Stomach (tissue), 9 donors: ENCODE data around the gene BANF2. TPM values are rescaled to one million over a fixed set of nuclear protein-coding genes. Genes with fewer than 3 reads are reported as not detected.

Experiments
- DNase-seq, 2 donors: peaks; one replicate each; pipeline versions ENCODE4 v3.0.0 to v3.0.0-alpha.2; 2013 to 2019
- H3K27ac ChIP-seq, 5 donors: fragments of 200-600 bp in 4 of 5; sonication (generic) in 4 of 5; one replicate each; pipeline ENCODE4 v1.5.1; 2013 to 2019; ENCODE audit warnings: mild to moderate bottlenecking in 1 of 5, moderate library complexity in 1 of 5
- H3K27me3 ChIP-seq, 3 donors: fragments of 200-600 bp; sonication (generic); one replicate each; pipeline ENCODE4 v1.5.1; 2017 to 2019; ENCODE audit warnings: mixed run types in 1 of 3
- H3K36me3 ChIP-seq, 4 donors: fragments of 200-600 bp; sonication (generic); 1 replicate in 3 of 4; 2 replicates in 1 of 4; pipeline ENCODE4 v1.5.1; 2016 to 2019
- H3K4me1 ChIP-seq, 4 donors: fragments of 200-600 bp; sonication (generic); one replicate each; pipeline ENCODE4 v1.5.1; 2016 to 2019
- H3K4me3 ChIP-seq, 4 donors: fragments of 200-600 bp; sonication (generic) in 3 of 4; one replicate each; pipeline ENCODE4 v1.5.1; 2016 to 2019; ENCODE audit warnings: mild to moderate bottlenecking in 1 of 4
- H3K9me3 ChIP-seq, 4 donors: fragments of 200-600 bp; sonication (generic); one replicate each; pipeline ENCODE4 v1.5.1; 2016 to 2019
- EP300 ChIP-seq: sonication (generic); formaldehyde crosslinking; IDR thresholded peaks from one replicate; pipeline ENCODE4 v1.6.1; 2017; ENCODE audit warnings: antibody characterized with exemption
- POLR2A ChIP-seq, 4 donors: fragments of 450-650 bp; IDR thresholded peaks; one replicate each; pipeline ENCODE4 v1.6.1; 2016; ENCODE audit warnings: antibody characterized with exemption in 4 of 4, control low read depth in 2 of 4, mild to moderate bottlenecking in 1 of 4, moderate library complexity in 1 of 4
- POLR2AphosphoS5 ChIP-seq, 3 donors: sonication (generic); formaldehyde crosslinking; IDR thresholded peaks; one replicate each; pipeline ENCODE4 v1.6.1; 2016; ENCODE audit warnings: antibody characterized with exemption in 3 of 3
- WGBS, 5 donors: extraction: QIAGEN DNeasy Blood & Tissue Kit in 3 of 5; methylation state at CpG; one replicate each; pipeline versions ENCODE4 v1.1.5 to v1.1.7; 2013 to 2018; 5-methylcytosine and 5-hydroxymethylcytosine counted together
- intact Hi-C: fragments of 100-400 bp; cut with DNase I; formaldehyde crosslinking; loops from one replicate; pipeline ENCODE4 v1.15.1; 2023; ENCODE audit warnings: low total_unique reads
- polyA plus RNA-seq, 3 donors: library from polyadenylated mRNA; stranded (reverse); fragments of 200-250 nt; gene quantifications; one replicate each; pipeline ENCODE4 v1.2.3, GENCODE V29; 2013
- total RNA-seq, 5 donors: library from RNA; depleted of rRNA; stranded (reverse); fragments of >200 nt; gene quantifications; one replicate each; pipeline versions ENCODE4 v1.1.0 to v1.2.3, GENCODE V29; 2014 to 2016
- TF ChIP-seq, protein P1 (sequence below), 7 experiments: fragments of 450-650 bp in 4 of 7; fragments of 200-600 bp in 3 of 7; sonication (generic) in 3 of 7; IDR thresholded peaks; one replicate each; pipeline ENCODE4 v1.5.1; 2016 to 2019; ENCODE audit warnings: antibody characterized with exemption in 7 of 7, control low read depth in 2 of 7, mild to moderate bottlenecking in 1 of 7
- donor health status: healthy with polysubstance abuse.
- donor health status: Bipolar disorder and iron deficiency.
- donor health status: healthy.

The BANF2 gene
- total and polyA plus RNA-seq, 8 donors: not detected

DNA sequence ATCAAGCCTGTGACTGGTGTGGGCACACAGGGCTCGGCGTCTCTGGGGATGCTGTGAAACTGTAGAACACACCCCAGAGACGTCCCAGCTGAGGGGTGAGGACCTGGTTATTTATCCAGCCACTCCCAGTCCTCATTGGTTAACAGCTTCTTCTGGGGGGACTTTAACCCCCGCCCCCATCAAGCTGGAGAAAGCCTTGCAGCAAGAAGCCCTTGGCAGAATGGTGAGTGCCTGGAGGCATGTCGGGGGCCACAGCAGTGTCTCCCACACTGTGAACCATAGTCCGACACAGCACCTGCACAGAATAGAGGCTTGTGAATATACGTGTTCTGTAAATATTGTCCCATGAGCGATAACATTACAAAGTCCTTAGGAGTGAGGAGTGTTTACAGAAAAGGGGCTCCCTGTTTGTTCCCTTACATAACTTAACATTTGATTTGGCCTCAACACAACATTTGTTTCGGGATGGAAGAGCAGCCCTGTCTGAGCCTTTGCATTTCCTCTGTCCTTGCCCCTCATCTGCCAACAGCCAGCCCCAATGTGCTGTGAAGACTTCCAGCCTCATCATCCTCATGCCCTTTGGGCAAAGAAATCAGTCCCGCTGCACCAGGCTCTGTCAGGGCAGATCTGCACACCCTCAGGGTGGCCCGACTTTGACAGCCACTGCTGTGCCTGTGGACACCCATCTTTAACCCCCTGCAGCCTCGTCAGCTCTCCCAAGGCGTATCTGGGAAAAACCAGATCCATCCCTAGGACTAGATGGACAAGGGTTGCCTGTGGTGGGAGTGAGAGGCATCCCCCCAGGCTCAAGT lies 15.5 kb upstream of the BANF2 start:
- DNase-seq: peak in 1 of 2 donors; percentile 62
- Histone ChIP-seq H3K4me3 (peak overlapping the region in 1 of 4 donors; percentile 3), H3K27me3 (no peaks in the 10 kb centered on the region), H3K27ac (peak overlapping the region; percentile 53 to 99 (median 95)), H3K36me3 (peaks cover 0 to 4% (median 1%) of the 10 kb centered on the region in 4 donors), H3K4me1 (peaks cover 32 to 49% (median 43%) of the 10 kb centered on the region in 4 donors), H3K9me3 (peaks cover 0 to 11% (median 0%) of the 10 kb centered on the region in 4 donors)
- TF ChIP-seq POLR2AphosphoS5 (IDR thresholded peaks at IDR 0.05) (no peak), POLR2A (IDR thresholded peaks at IDR 0.05) (no peak), EP300 (no peak)
- TF ChIP-seq, protein P1, sequence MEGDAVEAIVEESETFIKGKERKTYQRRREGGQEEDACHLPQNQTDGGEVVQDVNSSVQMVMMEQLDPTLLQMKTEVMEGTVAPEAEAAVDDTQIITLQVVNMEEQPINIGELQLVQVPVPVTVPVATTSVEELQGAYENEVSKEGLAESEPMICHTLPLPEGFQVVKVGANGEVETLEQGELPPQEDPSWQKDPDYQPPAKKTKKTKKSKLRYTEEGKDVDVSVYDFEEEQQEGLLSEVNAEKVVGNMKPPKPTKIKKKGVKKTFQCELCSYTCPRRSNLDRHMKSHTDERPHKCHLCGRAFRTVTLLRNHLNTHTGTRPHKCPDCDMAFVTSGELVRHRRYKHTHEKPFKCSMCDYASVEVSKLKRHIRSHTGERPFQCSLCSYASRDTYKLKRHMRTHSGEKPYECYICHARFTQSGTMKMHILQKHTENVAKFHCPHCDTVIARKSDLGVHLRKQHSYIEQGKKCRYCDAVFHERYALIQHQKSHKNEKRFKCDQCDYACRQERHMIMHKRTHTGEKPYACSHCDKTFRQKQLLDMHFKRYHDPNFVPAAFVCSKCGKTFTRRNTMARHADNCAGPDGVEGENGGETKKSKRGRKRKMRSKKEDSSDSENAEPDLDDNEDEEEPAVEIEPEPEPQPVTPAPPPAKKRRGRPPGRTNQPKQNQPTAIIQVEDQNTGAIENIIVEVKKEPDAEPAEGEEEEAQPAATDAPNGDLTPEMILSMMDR (IDR thresholded peaks at IDR 0.05): no peak
- WGBS, 5 donors: 30 to 57% (median 46%) methylated on average over 10 to 13 of the region's 13 CpGs
- intact Hi-C loops: loop anchor here (5.0 kb wide), 1 partner anchor 213 kb away; no protein-coding TSS in a partner anchor

- DNase-seq: no peak
- H3K36me3 ChIP-seq: no peaks in the 10 kb centered on the region
- peak overlapping the region in 1 of 5 donors; percentile 97 for H3K27ac ChIP-seq
- peaks cover 0 to 11% (median 0%) of the 10 kb centered on the region in 4 donors for H3K9me3 ChIP-seq
- TF ChIP-seq, protein P1 (IDR thresholded peaks at IDR 0.05): no peak
- TF ChIP-seq POLR2AphosphoS5 (IDR thresholded peaks at IDR 0.05) (no peak), EP300 (no peak)
- intact Hi-C loops: no loop called here
- H3K4me3 ChIP-seq: no peak overlapping the region
- H3K27me3 ChIP-seq: no peaks in the 10 kb centered on the region
- H3K4me1 ChIP-seq: peaks cover 25 to 45% (median 37%) of the 10 kb centered on the region in 4 donors
- WGBS, 5 donors: 64 to 84% (median 70%) methylated on average over 1 of the region's 1 CpG
These were observed 14.6 kb upstream of the BANF2 start for GRCh38 chr20:17685168-17685567.

DNA sequence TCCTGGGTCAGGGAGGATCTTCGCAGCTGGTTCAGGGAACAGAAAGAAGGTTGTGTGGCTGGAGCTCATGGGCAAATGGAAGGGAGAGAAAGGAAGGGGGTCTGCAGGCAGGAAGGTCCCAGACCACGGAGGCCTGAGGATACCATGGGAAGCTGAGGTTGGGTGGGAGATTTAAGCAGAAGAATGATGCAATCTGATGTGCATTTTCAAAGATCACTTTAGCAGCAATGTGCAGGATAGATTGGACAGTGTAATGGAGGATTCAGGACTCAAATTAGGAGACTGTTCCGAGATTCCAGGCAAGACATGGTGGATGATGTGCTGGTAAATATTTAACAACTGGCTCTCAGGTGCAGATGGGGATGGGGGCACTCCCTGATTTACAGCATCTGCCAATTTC lies 12.0 kb upstream of the BANF2 start:
- WGBS, 5 donors: 89 to 96% (median 93%) methylated on average over 3 of the region's 3 CpGs
- TF ChIP-seq EP300: no peak
- no peak for TF ChIP-seq POLR2A (IDR thresholded peaks at IDR 0.05)
- no peak for TF ChIP-seq POLR2AphosphoS5 (IDR thresholded peaks at IDR 0.05)
- TF ChIP-seq, protein P1 (IDR thresholded peaks at IDR 0.05): no peak
- Histone ChIP-seq H3K9me3 (peaks cover 0 to 11% (median 0%) of the 10 kb centered on the region in 4 donors), H3K27ac (no peak overlapping the region), H3K4me3 (no peak overlapping the region), H3K36me3 (no peaks in the 10 kb centered on the region), H3K27me3 (no peaks in the 10 kb centered on the region), H3K4me1 (peaks cover 18 to 36% (median 28%) of the 10 kb centered on the region in 4 donors)
- intact Hi-C loops: no loop called here
- no peak for DNase-seq

GRCh38 chr20:17688965-17689364 lies 10.8 kb upstream of the BANF2 start:
- Histone ChIP-seq H3K27ac (peak overlapping the region in 1 of 5 donors; percentile 14), H3K4me1 (peaks cover 7 to 33% (median 20%) of the 10 kb centered on the region in 4 donors), H3K4me3 (no peak overlapping the region), H3K9me3 (peaks cover 0 to 11% (median 0%) of the 10 kb centered on the region in 4 donors), H3K27me3 (no peaks in the 10 kb centered on the region), H3K36me3 (no peaks in the 10 kb centered on the region)
- WGBS, 5 donors: 6 to 26% (median 17%) methylated on average over 2 of the region's 2 CpGs
- intact Hi-C loops: no loop called here
- TF ChIP-seq POLR2AphosphoS5 (IDR thresholded peaks at IDR 0.05) (peak in 1 of 3 donors; percentile 60), EP300 (no peak)
- DNase-seq: peak; percentile 50 to 84
